Calu3 (cell line): ENCODE data around the gene SMG1. TPM values are rescaled to one million over a fixed set of nuclear protein-coding genes. Genes with fewer than 3 reads are reported as not detected.
"Not testable (repeated sequence)": the region's sequence is repeated elsewhere in the genome, so short reads cannot be mapped to it uniquely, and the experiment has no call there.

Experiments used
- BruUV-seq: library from RNA; stranded (reverse); fragments of 400-500 nt; replicated peaks from 2 replicates; lab custom pipeline; 2021; lab: Mats Ljungman, UMichigan
- CTCF ChIA-PET: fragments of 300-600 bp; sonication (Branson Sonifier 250); formaldehyde crosslinking; loops from one replicate; lab custom pipeline; 2022; ENCODE audit warnings: antibody characterized with exemption; lab: Charles Lee
- DNase-seq: peaks from one replicate; pipeline ENCODE4 v3.0.0; 2022
- H3K27ac Mint-ChIP-seq: one replicate; pipeline ENCODE4 v1.8.0; 2022; ENCODE audit warnings: mixed read lengths; ENCODE audit not compliant: unreplicated experiment
- H3K27me3 Mint-ChIP-seq: one replicate; pipeline ENCODE4 v1.8.0; 2022; ENCODE audit warnings: mixed read lengths; ENCODE audit not compliant: unreplicated experiment
- H3K36me3 Mint-ChIP-seq: one replicate; pipeline ENCODE4 v1.8.0; 2022; ENCODE audit warnings: mild to moderate bottlenecking, moderate library complexity, mixed read lengths; ENCODE audit not compliant: insufficient read depth, unreplicated experiment
- H3K4me1 Mint-ChIP-seq: one replicate; pipeline ENCODE4 v1.8.0; 2022; ENCODE audit warnings: mild to moderate bottlenecking, low read depth, mixed read lengths; ENCODE audit not compliant: unreplicated experiment
- H3K4me3 Mint-ChIP-seq: one replicate; pipeline ENCODE4 v1.8.0; 2022; ENCODE audit warnings: mild to moderate bottlenecking, low read depth, moderate library complexity, mixed read lengths; ENCODE audit not compliant: unreplicated experiment
- H3K9me3 Mint-ChIP-seq: one replicate; pipeline ENCODE4 v1.8.0; 2022; ENCODE audit warnings: low read depth, mixed read lengths; ENCODE audit not compliant: unreplicated experiment
- intact Hi-C: fragments of 100-400 bp; cut with micrococcal nuclease; formaldehyde crosslinking; loops from one replicate; pipeline ENCODE4 v1.10.0; 2022; ENCODE audit not compliant: unreplicated experiment
- total RNA-seq: library from RNA; stranded (reverse); gene quantifications from 2 replicates; pipeline ENCODE4 v1.2.3, GENCODE V29; 2022
- TF ChIP-seq, protein P1 (sequence below): fragments of 200-600 bp; IDR thresholded peaks from one replicate; pipeline ENCODE4 v1.8.0; 2022; ENCODE audit warnings: antibody characterized with exemption; ENCODE audit not compliant: unreplicated experiment

The SMG1 gene
- total RNA-seq, 1 experiment from 2014 or later: 129 TPM

DNA sequence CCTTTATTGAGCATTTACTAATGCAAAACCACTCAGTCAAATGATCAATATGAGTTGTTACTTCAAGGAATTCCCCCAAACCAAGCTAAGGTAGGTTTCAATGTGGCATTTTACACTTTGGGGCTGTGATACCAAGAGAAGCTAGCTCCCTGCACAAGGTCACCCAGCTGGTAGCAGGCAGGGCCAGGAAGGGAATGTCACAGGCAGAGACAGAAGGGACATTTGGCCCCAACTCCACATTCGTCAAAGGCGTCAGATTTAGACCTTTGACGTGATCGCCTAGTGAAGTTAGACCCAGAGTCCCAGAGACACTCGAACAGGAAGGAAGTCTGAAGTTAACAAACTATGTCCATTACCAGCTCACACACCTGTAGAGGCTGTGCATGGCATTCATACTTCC lies 5.5 kb upstream of the SMG1 start:
- no peaks in the 10 kb centered on the region for H3K27me3 Mint-ChIP-seq
- H3K4me3 Mint-ChIP-seq: no peak overlapping the region
- TF ChIP-seq, protein P1, sequence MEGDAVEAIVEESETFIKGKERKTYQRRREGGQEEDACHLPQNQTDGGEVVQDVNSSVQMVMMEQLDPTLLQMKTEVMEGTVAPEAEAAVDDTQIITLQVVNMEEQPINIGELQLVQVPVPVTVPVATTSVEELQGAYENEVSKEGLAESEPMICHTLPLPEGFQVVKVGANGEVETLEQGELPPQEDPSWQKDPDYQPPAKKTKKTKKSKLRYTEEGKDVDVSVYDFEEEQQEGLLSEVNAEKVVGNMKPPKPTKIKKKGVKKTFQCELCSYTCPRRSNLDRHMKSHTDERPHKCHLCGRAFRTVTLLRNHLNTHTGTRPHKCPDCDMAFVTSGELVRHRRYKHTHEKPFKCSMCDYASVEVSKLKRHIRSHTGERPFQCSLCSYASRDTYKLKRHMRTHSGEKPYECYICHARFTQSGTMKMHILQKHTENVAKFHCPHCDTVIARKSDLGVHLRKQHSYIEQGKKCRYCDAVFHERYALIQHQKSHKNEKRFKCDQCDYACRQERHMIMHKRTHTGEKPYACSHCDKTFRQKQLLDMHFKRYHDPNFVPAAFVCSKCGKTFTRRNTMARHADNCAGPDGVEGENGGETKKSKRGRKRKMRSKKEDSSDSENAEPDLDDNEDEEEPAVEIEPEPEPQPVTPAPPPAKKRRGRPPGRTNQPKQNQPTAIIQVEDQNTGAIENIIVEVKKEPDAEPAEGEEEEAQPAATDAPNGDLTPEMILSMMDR: no peak
- no TSS peak for BruUV-seq
- H3K9me3 Mint-ChIP-seq: no peaks in the 10 kb centered on the region
- no peak for DNase-seq
- no peak overlapping the region for H3K27ac Mint-ChIP-seq
- CTCF ChIA-PET: interaction anchor here (0.5 kb wide), 1 partner anchor 137 kb away, joined by 3 read pairs; no protein-coding TSS in a partner anchor
- peaks cover 12% of the 10 kb centered on the region for H3K4me1 Mint-ChIP-seq
- intact Hi-C loops: no loop called here
- H3K36me3 Mint-ChIP-seq: peaks cover 12% of the 10 kb centered on the region

DNA sequence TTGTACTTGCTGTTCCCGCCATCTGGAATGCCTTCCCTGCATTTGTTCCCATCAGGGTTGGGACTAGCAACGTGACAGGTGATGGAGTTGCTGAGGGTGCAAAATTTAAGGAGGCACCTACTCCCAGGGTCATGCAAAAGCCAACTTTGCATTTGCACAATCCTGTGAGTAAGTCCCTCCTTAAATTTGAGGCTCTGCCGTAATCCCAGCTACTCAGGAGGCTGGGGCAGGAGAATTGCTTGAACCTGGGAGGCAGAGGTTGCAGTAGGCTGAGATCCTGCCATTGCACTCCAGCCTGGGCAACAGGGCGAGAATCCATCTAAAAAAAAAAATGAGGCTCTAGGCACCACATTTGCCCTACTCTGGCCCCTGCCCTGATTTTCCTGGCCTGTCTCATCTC lies 3.9 kb upstream of the SMG1 start:
- CTCF ChIA-PET: interaction anchor here (0.6 kb wide), 1 partner anchor 9 kb away, joined by 3 read pairs; no protein-coding TSS in a partner anchor
- H3K36me3 Mint-ChIP-seq: peaks cover 29% of the 10 kb centered on the region
- BruUV-seq, DNase-seq, H3K27ac Mint-ChIP-seq, H3K9me3 Mint-ChIP-seq, H3K4me3 Mint-ChIP-seq, intact Hi-C loops, H3K27me3 Mint-ChIP-seq: not testable (repeated sequence)
- H3K4me1 Mint-ChIP-seq: peaks cover 12% of the 10 kb centered on the region

DNA sequence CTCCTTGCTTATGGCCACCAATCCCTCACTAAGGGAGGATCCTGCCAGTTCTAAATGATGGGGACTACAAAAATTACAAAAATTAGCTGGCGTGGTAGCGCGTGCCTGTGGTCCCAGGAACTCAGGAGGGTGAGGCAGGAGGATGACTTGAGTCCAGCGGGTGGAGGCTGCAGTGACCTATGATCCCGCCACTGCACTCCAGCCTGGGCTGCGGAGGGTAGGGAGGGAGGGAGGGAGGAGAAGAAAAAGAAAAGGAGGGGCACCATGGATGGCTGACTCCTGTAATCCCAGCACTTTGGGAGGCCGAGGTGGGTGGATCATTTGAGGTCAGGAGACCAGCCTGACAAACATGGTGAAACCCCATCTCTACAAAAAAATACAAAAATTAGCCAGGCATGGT lies 1.9 kb upstream of the SMG1 start:
- Mint-ChIP-seq H3K36me3 (peaks cover 45% of the 10 kb centered on the region), H3K4me1 (peaks cover 24% of the 10 kb centered on the region), H3K4me3 (peak overlapping the region; percentile 100)
- H3K27me3 Mint-ChIP-seq, DNase-seq, H3K9me3 Mint-ChIP-seq, BruUV-seq, intact Hi-C loops, H3K27ac Mint-ChIP-seq: not testable (repeated sequence)
- CTCF ChIA-PET: interaction anchor here (1.1 kb wide), 1 partner anchor 17 kb away, joined by 4 read pairs; no protein-coding TSS in a partner anchor

DNA sequence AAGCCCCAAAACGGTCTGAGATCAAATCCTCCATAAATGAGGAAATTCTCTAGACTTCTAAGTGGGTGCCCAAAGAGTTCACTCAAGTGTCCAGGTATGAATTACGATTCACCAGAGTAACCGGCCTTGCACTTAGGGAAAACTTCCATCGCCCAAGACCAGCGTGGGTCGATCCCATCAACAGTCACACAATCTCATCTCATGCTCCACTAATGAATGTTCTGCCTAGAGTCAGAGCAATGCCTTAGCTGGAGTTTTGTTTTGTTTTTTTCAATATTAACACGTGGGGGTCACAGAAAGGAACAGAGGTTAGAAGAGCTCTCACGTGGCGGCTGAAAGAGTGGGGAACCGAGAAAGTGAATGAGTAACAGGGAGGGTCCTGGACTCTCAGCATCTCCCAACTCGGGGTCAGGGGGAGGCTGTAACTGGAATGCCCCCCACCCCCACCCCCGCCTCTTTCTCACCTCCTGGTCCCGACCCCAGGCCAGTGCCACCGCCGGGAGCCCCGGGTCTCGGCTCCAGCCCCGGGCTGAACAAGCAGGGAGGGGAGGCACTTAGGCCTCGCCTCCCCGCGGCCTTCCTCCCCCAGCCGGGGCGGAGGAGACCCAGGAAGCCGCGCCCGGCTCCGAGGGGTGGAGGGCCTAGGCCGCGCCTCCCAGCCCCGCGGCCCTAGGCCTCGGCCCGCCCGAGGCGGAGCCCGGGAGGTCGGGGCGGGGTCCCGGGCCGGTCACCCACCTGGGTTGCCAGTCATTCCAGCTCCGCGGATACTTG lies 808 bp downstream of the SMG1 start:
- BruUV-seq, H3K9me3 Mint-ChIP-seq, intact Hi-C loops, H3K27me3 Mint-ChIP-seq: not testable (repeated sequence)
- CTCF ChIA-PET: interaction anchor here (0.7 kb wide), 2 partner anchors 18 to 84 kb away, joined by 3 read pairs; no protein-coding TSS in a partner anchor
- peaks cover 40% of the 10 kb centered on the region for H3K4me1 Mint-ChIP-seq
- peaks cover 51% of the 10 kb centered on the region for H3K36me3 Mint-ChIP-seq
- peak overlapping the region; percentile 98 for H3K27ac Mint-ChIP-seq
- peak overlapping the region; percentile 100 for H3K4me3 Mint-ChIP-seq
- peak; percentile 77 for DNase-seq

DNA sequence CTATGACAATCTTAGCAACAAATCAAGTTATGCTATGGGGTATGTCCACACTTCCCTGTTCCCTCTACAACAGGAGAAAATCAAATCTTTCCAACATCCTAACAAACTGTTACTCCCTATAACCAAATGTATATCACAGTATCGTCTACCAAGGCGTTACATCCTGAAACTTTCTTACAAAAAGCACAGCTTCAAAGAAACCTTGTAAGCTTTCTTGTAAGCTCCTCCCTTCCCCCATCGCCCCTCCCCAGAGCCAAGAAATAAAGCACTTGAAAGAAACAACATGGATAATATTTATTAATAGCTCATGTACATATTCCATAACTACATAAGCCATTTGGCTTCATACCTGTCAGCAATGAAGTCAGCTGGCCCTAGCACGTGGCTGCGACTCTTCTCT lies 2.3 kb downstream of the SMG1 start:
- peaks cover 64% of the 10 kb centered on the region for H3K36me3 Mint-ChIP-seq
- H3K4me3 Mint-ChIP-seq: peak overlapping the region; percentile 67
- H3K4me1 Mint-ChIP-seq: peaks cover 46% of the 10 kb centered on the region
- peak overlapping the region; percentile 53 for H3K27ac Mint-ChIP-seq
- H3K9me3 Mint-ChIP-seq, BruUV-seq, CTCF ChIA-PET, H3K27me3 Mint-ChIP-seq, DNase-seq, intact Hi-C loops: not testable (repeated sequence)

DNA sequence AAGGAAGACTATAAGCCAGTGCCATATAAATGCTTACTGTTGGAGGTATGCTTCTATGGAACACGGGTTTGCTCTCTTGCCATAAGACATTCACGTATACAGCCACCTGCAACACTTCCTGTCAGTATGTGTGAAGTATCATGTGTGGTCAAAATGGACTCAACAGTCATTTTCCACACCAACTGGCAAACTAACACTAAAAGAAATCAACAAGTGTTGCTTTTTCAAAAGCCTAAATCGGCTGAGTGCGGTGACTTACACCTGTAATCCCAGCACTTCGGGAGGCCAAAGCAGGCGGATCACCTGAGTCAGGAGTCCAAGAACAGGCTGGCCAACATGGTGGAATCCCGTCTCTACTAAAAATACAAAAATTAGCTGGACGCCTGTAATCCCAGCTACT lies 3.1 kb downstream of the SMG1 start:
- H3K27ac Mint-ChIP-seq, H3K27me3 Mint-ChIP-seq, CTCF ChIA-PET, DNase-seq, H3K9me3 Mint-ChIP-seq, BruUV-seq, intact Hi-C loops: not testable (repeated sequence)
- Mint-ChIP-seq H3K4me3 (peak overlapping the region; percentile 67), H3K4me1 (peaks cover 46% of the 10 kb centered on the region), H3K36me3 (peaks cover 64% of the 10 kb centered on the region)

DNA sequence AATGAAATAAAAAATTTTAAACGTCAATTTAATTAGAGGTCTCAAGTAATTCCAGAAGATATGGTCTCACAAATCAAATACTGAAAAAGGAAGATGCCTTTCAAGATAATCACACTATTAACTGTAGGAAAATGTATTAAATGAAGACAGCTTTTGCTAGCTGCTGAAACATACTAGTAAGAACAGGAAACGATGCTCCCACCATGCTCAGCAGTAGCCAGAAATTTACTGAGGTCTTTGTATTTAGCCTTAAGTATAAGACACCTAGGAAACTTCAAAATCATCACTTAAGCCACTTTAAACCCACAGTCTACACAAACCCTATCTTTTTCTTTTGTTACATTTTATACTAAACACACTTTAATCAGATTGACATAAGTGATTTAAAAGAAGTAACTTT lies 16.6 kb downstream of the SMG1 start:
- intact Hi-C loops, H3K4me3 Mint-ChIP-seq, H3K27ac Mint-ChIP-seq, BruUV-seq, H3K27me3 Mint-ChIP-seq, DNase-seq, H3K9me3 Mint-ChIP-seq: not testable (repeated sequence)
- Mint-ChIP-seq H3K36me3 (peaks cover 14% of the 10 kb centered on the region), H3K4me1 (peaks cover 25% of the 10 kb centered on the region)
- CTCF ChIA-PET: interaction anchor here (0.6 kb wide), 1 partner anchor 113 kb away, joined by 3 read pairs; no protein-coding TSS in a partner anchor

DNA sequence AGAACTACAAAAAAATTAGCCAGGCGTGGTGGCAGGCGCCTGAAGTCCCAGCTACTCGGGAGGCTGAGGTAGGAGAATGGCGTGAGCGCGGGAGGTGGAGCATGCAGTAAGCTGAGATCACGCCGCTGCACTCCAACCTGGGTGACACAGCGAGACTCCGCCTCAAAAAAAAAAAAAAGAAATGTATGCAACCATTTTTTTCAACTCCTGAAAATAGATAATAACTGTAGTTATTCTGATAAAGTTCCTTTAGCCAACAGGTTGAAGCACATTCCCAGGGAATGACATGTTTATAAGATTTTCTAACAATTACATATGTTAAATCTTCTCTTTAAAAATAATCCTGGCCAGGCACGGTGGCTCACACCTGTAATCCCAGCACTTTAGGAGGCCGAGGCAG lies 17.5 kb downstream of the SMG1 start:
- CTCF ChIA-PET, H3K4me3 Mint-ChIP-seq: not testable (repeated sequence)

DNA sequence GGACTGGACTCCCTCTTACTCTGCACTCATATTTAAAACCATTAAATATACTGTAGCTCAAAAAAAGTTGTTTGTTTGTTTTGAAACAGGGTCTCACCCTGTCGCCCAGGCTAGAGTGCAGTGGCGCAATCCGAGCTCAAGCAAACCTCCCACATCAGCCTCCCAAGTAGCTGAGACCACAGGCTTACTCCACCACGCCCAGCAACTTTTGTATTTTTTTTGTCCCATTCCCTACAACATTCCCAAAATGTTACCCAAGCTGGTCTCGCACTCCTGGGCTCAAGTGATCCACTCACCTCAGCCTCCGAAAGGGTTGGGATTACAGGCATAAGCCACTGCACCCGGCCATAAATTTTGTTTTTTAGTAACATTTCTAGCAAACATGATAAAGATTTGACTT lies 23.4 kb downstream of the SMG1 start:
- intact Hi-C loops, BruUV-seq, DNase-seq, CTCF ChIA-PET, H3K27me3 Mint-ChIP-seq, H3K9me3 Mint-ChIP-seq, H3K4me3 Mint-ChIP-seq: not testable (repeated sequence)
- Mint-ChIP-seq H3K36me3 (peaks cover 27% of the 10 kb centered on the region), H3K27ac (peak overlapping the region; percentile 24), H3K4me1 (peaks cover 19% of the 10 kb centered on the region)

More for the DNA sequence above, 17.5 kb downstream of the SMG1 start:
- BruUV-seq, DNase-seq, intact Hi-C loops, H3K9me3 Mint-ChIP-seq, H3K27me3 Mint-ChIP-seq, H3K27ac Mint-ChIP-seq: not testable (repeated sequence)
- peaks cover 21% of the 10 kb centered on the region for H3K36me3 Mint-ChIP-seq
- peaks cover 25% of the 10 kb centered on the region for H3K4me1 Mint-ChIP-seq
